NB4 (cell line): ENCODE results near the gene ASB16.

Experiments used
- MYC ChIP-seq: IDR thresholded peaks from 2 replicates; pipeline ENCODE4 v1.6.1; 2011; ENCODE audit warnings: low read depth, low read length
- POLR2A ChIP-seq: IDR thresholded peaks from 2 replicates; pipeline ENCODE4 v1.6.1; 2011; ENCODE audit warnings: mild to moderate bottlenecking; ENCODE audit not compliant: insufficient read length; ENCODE audit errors: extremely low read depth
- TF ChIP-seq, protein P1 (sequence below): IDR thresholded peaks from one replicate; pipeline ENCODE4 v1.5.1; 2012; ENCODE audit warnings: low read depth, low read length
- TF ChIP-seq, protein P2 (sequence below): IDR thresholded peaks from 2 replicates; pipeline ENCODE4 v1.6.1; 2011; ENCODE audit warnings: low read depth, low read length

DNA sequence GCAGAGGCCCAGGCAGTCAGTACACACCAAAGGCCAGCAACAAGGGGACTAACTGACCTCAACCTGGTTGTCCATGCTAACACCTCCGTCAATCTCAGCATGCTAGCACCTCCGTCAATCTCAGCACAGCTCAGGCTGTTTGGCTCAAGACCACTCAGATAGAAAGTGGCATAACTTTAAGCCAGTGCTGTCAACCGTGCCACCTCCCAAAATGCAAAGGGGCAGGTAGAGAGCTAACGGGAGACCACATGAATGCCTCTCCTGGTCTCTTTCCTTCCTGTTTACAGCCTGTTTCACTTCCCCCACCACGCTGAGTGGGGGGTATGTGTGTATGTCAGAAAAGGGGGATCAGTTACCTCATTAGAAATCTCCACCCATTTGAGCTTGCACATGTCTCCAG, 45.7 kb downstream of the ASB16 start:
- TF ChIP-seq POLR2A (no peak), MYC (no peak)
- TF ChIP-seq, protein P1, sequence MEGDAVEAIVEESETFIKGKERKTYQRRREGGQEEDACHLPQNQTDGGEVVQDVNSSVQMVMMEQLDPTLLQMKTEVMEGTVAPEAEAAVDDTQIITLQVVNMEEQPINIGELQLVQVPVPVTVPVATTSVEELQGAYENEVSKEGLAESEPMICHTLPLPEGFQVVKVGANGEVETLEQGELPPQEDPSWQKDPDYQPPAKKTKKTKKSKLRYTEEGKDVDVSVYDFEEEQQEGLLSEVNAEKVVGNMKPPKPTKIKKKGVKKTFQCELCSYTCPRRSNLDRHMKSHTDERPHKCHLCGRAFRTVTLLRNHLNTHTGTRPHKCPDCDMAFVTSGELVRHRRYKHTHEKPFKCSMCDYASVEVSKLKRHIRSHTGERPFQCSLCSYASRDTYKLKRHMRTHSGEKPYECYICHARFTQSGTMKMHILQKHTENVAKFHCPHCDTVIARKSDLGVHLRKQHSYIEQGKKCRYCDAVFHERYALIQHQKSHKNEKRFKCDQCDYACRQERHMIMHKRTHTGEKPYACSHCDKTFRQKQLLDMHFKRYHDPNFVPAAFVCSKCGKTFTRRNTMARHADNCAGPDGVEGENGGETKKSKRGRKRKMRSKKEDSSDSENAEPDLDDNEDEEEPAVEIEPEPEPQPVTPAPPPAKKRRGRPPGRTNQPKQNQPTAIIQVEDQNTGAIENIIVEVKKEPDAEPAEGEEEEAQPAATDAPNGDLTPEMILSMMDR = no peak
- TF ChIP-seq, protein P2, sequence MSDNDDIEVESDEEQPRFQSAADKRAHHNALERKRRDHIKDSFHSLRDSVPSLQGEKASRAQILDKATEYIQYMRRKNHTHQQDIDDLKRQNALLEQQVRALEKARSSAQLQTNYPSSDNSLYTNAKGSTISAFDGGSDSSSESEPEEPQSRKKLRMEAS = no peak
